SH-SY5Y (cell line): ENCODE results near the gene CYREN.

ENCODE experiments used
- GATA2 ChIP-seq: IDR thresholded peaks from 2 replicates; pipeline ENCODE4 v1.6.1; 2011; ENCODE audit warnings: mild to moderate bottlenecking, low read depth, low read length
- GATA3 ChIP-seq: IDR thresholded peaks from 2 replicates; pipeline ENCODE4 v1.6.1; 2011; ENCODE audit warnings: low read depth, mild to moderate bottlenecking, low read length, moderate library complexity

Gene CYREN

GRCh38 chr7:135188298-135188984 is 17.9 kb upstream of the CYREN start:
- TF ChIP-seq GATA3 (no peak), GATA2 (no peak)

- TF ChIP-seq GATA2 (no peak), GATA3 (no peak)
Observed at GRCh38 chr7:135186841-135187253, 16.3 kb upstream of the CYREN start.

- TF ChIP-seq GATA3 (no peak), GATA2 (no peak)
Observed at GRCh38 chr7:135186261-135186540, 15.7 kb upstream of the CYREN start.

- TF ChIP-seq GATA3 (no peak), GATA2 (no peak)
Observed at GRCh38 chr7:135185471-135186260, 15.2 kb upstream of the CYREN start.

GRCh38 chr7:135184254-135184841 is 13.8 kb upstream of the CYREN start:
- TF ChIP-seq GATA3 (no peak), GATA2 (no peak)

GRCh38 chr7:135183478-135183877 is 13.0 kb upstream of the CYREN start:
- TF ChIP-seq GATA3 (no peak), GATA2 (no peak)

- TF ChIP-seq GATA2 (no peak), GATA3 (no peak)
Observed at GRCh38 chr7:135181929-135182678, 11.6 kb upstream of the CYREN start.

GRCh38 chr7:135181261-135181928 is 10.9 kb upstream of the CYREN start:
- TF ChIP-seq GATA3 (no peak), GATA2 (no peak)

- TF ChIP-seq GATA2 (no peak), GATA3 (no peak)
Observed at GRCh38 chr7:135180122-135180521, 9.6 kb upstream of the CYREN start.

GRCh38 chr7:135179321-135179925 is 8.9 kb upstream of the CYREN start:
- TF ChIP-seq GATA3 (no peak), GATA2 (no peak)

GRCh38 chr7:135178364-135178763 is 7.9 kb upstream of the CYREN start:
- no peak for TF ChIP-seq GATA3
- TF ChIP-seq GATA2 = no peak

GRCh38 chr7:135177028-135177696 is 6.7 kb upstream of the CYREN start:
- TF ChIP-seq GATA2 (no peak), GATA3 (no peak)

GRCh38 chr7:135175931-135176330 is 5.4 kb upstream of the CYREN start:
- TF ChIP-seq GATA2 (no peak), GATA3 (no peak)

- TF ChIP-seq GATA2 (no peak), GATA3 (no peak)
Observed at GRCh38 chr7:135174941-135175340, 4.4 kb upstream of the CYREN start.
